Gastroesophageal sphincter (tissue), 4 donors: ENCODE results near the gene GOLGA3. TPM values are rescaled to one million over a fixed set of nuclear protein-coding genes. Genes with fewer than 3 reads are reported as not detected.
A peak's percentile ranks its signal among the peaks of the same experiment; 100 is the strongest.
"Not testable (repeated sequence)": the region's sequence is repeated elsewhere in the genome, so short reads cannot be mapped to it uniquely, and the experiment has no call there.

Experiments
- ATAC-seq: fragments of 150-250 bp; one replicate; pipeline ENCODE4 v1.9.1; 2016; ENCODE audit warnings: mild to moderate bottlenecking, moderate library complexity
- H3K27ac ChIP-seq, 4 donors: fragments of 200-600 bp; sonication (generic) in 3 of 4; 1 replicate in 3 of 4; 2 replicates in 1 of 4; pipeline ENCODE4 v1.5.1; 2016 to 2019
- H3K27me3 ChIP-seq: fragments of 200-600 bp; sonication (generic); one replicate; pipeline ENCODE4 v1.5.1; 2019
- H3K36me3 ChIP-seq, 2 donors: fragments of 200-600 bp; sonication (generic); one replicate each; pipeline ENCODE4 v1.5.1; 2019; ENCODE audit warnings: control low read depth in 1 of 2
- H3K4me1 ChIP-seq, 3 donors: fragments of 200-600 bp; sonication (generic); 1 replicate in 2 of 3; 2 replicates in 1 of 3; pipeline ENCODE4 v1.5.1; 2016 to 2019; ENCODE audit warnings: control low read depth in 2 of 3
- H3K4me3 ChIP-seq, 2 donors: fragments of 200-600 bp; sonication (generic); one replicate each; pipeline ENCODE4 v1.5.1; 2019; ENCODE audit warnings: mild to moderate bottlenecking in 1 of 2, moderate library complexity in 1 of 2
- H3K9me3 ChIP-seq, 3 donors: fragments of 200-600 bp; sonication (generic); one replicate each; pipeline ENCODE4 v1.5.1; 2017 to 2019; ENCODE audit warnings: control low read depth in 2 of 3
- CTCF ChIP-seq, 4 experiments: fragments of 200-600 bp in 2 of 4; fragments of 450-650 bp in 2 of 4; sonication (generic) in 1 of 4; IDR thresholded peaks; one replicate each; pipeline ENCODE4 v1.5.1; 2017 to 2019; ENCODE audit warnings: antibody characterized with exemption in 4 of 4, mild to moderate bottlenecking in 2 of 4, moderate library complexity in 2 of 4
- EP300 ChIP-seq: sonication (generic); formaldehyde crosslinking; IDR thresholded peaks from one replicate; pipeline ENCODE4 v1.6.1; 2017; ENCODE audit warnings: antibody characterized with exemption, mild to moderate bottlenecking
- POLR2A ChIP-seq, 2 donors: fragments of 450-650 bp; IDR thresholded peaks; one replicate each; pipeline ENCODE4 v1.6.1; 2017; ENCODE audit warnings: antibody characterized with exemption in 2 of 2, mild to moderate bottlenecking in 2 of 2, moderate library complexity in 1 of 2
- POLR2AphosphoS5 ChIP-seq: sonication (generic); formaldehyde crosslinking; IDR thresholded peaks from one replicate; pipeline ENCODE4 v1.6.1; 2017; ENCODE audit warnings: antibody characterized with exemption
- WGBS, 2 donors: methylation state at CpG; one replicate each; pipeline ENCODE4 v1.1.5; 2018; ENCODE audit warnings: low coverage in 1 of 2; 5-methylcytosine and 5-hydroxymethylcytosine counted together
- total RNA-seq, 4 donors: library from RNA; depleted of rRNA; stranded (reverse); fragments of >200 nt; gene quantifications; one replicate each; pipeline ENCODE4 v1.1.0, GENCODE V29; 2016

GOLGA3 gene
- total RNA-seq, 4 donors from 2014 or later = 54.8 to 126 (median 74.1) TPM

GRCh38 chr12:132813443-132813842, 15.2 kb downstream of the GOLGA3 start:
- WGBS, 2 donors = 75 to 91% methylated on average over 2 to 4 of the region's 6 CpGs
- ATAC-seq = no peak
- no peak for TF ChIP-seq EP300
- no peak for TF ChIP-seq CTCF (IDR thresholded peaks at IDR 0.05)
- no peak for TF ChIP-seq POLR2AphosphoS5
- no peak for TF ChIP-seq POLR2A (IDR thresholded peaks at IDR 0.05)
- no peaks in the 10 kb centered on the region for H3K4me1 ChIP-seq
- H3K27ac ChIP-seq = no peak overlapping the region
- no peaks in the 10 kb centered on the region for H3K27me3 ChIP-seq
- H3K9me3 ChIP-seq = no peaks in the 10 kb centered on the region
- peaks cover 0 to 93% of the 10 kb centered on the region in 2 donors for H3K36me3 ChIP-seq
- H3K4me3 ChIP-seq = no peak overlapping the region

GRCh38 chr12:132812631-132813305, 15.9 kb downstream of the GOLGA3 start:
- H3K27me3 ChIP-seq = no peaks in the 10 kb centered on the region
- H3K4me3 ChIP-seq = no peak overlapping the region
- no peak overlapping the region for H3K27ac ChIP-seq
- no peak for ATAC-seq
- WGBS, 2 donors = 88 to 95% methylated on average over 5 to 6 of the region's 8 CpGs
- no peaks in the 10 kb centered on the region for H3K4me1 ChIP-seq
- H3K9me3 ChIP-seq = no peaks in the 10 kb centered on the region
- H3K36me3 ChIP-seq = peaks cover 0 to 93% of the 10 kb centered on the region in 2 donors
- TF ChIP-seq POLR2A (IDR thresholded peaks at IDR 0.05) = no peak
- no peak for TF ChIP-seq EP300
- no peak for TF ChIP-seq POLR2AphosphoS5
- no peak for TF ChIP-seq CTCF (IDR thresholded peaks at IDR 0.05)

GRCh38 chr12:132809391-132809790, 19.3 kb downstream of the GOLGA3 start:
- peak in 3 of 4 experiments; percentile 38 to 43 (median 39) for TF ChIP-seq CTCF (IDR thresholded peaks at IDR 0.05)
- H3K36me3 ChIP-seq = peaks cover 0 to 97% of the 10 kb centered on the region in 2 donors

GRCh38 chr12:132807295-132808092, 21.2 kb downstream of the GOLGA3 start:
- Histone ChIP-seq H3K4me1 (no peaks in the 10 kb centered on the region), H3K36me3 (peaks cover 0 to 97% of the 10 kb centered on the region in 2 donors), H3K27ac (no peak overlapping the region), H3K9me3 (no peaks in the 10 kb centered on the region), H3K4me3 (no peak overlapping the region), H3K27me3 (no peaks in the 10 kb centered on the region)
- TF ChIP-seq POLR2A (IDR thresholded peaks at IDR 0.05) (no peak), CTCF (IDR thresholded peaks at IDR 0.05) (no peak), EP300 (no peak)
- WGBS, 2 donors = 68 to 87% methylated on average over 10 of the region's 25 CpGs
- ATAC-seq = no peak

More at GRCh38 chr12:132809391-132809790, 19.3 kb downstream of the GOLGA3 start:
- not testable (repeated sequence) for H3K9me3 ChIP-seq, H3K4me1 ChIP-seq, H3K27ac ChIP-seq, H3K4me3 ChIP-seq, ATAC-seq, H3K27me3 ChIP-seq
- 34% methylated on average over 3 of the region's 13 CpGs; no CpG with 5 or more reads in 1 of the 2 donors for WGBS, 2 donors
